Left colon (tissue), 2 donors: ENCODE data around the gene TRIM28. TPM values are rescaled to one million over a fixed set of nuclear protein-coding genes. Genes with fewer than 3 reads are reported as not detected.

Experiments
- ATAC-seq: fragments of 200-7000 bp; cut with Tn5 transposase; one replicate; pipeline ENCODE4 v1.9.1; 2020; ENCODE audit warnings: mild to moderate bottlenecking, moderate library complexity
- DNase-seq, 2 donors: peaks; one replicate each; pipeline ENCODE4 v3.0.0-alpha.2; 2020
- intact Hi-C, 2 donors: fragments of 100-400 bp; cut with DNase I in 1 of 2; cut with micrococcal nuclease in 1 of 2; formaldehyde crosslinking; loops; one replicate each; pipeline versions ENCODE4 v1.11.2 to v1.14.0; 2022; cut with DNase I, micrococcal nuclease
- microRNA-seq, 2 donors: library from miRNA; unstranded; fragments of <30 nt; microRNA quantifications; one replicate each; pipeline versions ENCODE4 v1.1.0 to v1.2.0, GENCODE V29; 2020
- total RNA-seq, 2 donors: library from RNA; stranded (reverse); fragmentation: NEBNext Ultra II Directional; extraction: Animal tissue kit (Norgen Biotek cat#: 25700); gene quantifications; one replicate each; pipeline ENCODE4 v1.2.1, GENCODE V29; 2021
- donor health status: DM: no; HTN: no; CAD: no.
- donor health status: DM: yes; HTN: yes; CAD: no.

The TRIM28 gene
- total RNA-seq, 2 donors from 2014 or later: 171 to 184 TPM

DNA sequence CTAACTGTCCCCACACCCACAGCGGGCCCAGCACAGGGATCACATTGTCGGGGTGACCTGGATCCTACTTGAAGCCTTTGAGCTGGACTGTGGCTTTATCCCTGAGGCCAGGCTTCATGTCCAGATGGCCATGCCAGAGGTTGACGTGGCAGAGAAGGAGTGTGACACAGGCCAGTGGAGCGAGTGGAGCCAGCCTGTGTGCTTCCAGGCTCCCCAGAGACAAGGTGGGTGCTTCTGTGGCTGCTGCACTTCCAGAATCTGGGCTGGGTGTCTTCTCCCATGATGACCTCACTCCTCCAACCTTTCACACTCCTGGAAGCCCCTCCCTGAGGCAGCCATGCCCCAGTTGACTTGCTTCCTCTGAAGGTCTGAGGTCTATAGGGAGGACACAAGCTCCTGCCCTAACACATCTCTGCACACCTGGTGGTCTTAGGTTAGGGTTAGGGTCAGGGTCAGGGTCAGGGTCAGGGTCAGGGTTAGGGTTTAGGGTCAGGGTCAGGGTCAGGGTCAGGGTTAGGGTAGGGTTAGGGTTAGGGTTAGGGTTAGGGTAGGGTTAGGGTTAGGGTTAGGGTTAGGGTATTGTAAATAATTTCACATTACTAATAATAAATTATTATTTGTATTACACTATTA is 42.4 kb downstream of the TRIM28 start:
- no peak for DNase-seq
- intact Hi-C loops: no loop called here
- no peak for ATAC-seq

Small RNAs within 50 kb of the gene (microRNA-seq; reads per million reads assigned to microRNA genes)
- 1.4 to 1.6 reads per million in 2 donors for gene MIR6807

Other genes starting within 250 kb of the TRIM28 start
- 10 to 100 TPM; 24.3 to 26.9 TPM for gene ERVK3-1, start 238.7 kb upstream of the TRIM28 start, total RNA-seq
- 1 to 10 TPM; 2.6 to 2.8 TPM for gene ZSCAN22, start 217.1 kb upstream of the TRIM28 start, total RNA-seq
- gene A1BG, start 190.6 kb upstream of the TRIM28 start, total RNA-seq: 1 to 10 TPM; 2.1 to 2.5 TPM
- gene ZNF497, start 181.3 kb upstream of the TRIM28 start, total RNA-seq: 1 to 10 TPM in 1 of 2 donors, under 1 TPM in 1; 0.73 to 1.6 TPM
- 1 to 10 TPM; 2.4 to 2.5 TPM for gene ZNF837, start 163.0 kb upstream of the TRIM28 start, total RNA-seq
- 100 to 1,000 TPM; 600 to 683 TPM for gene RPS5, start 156.8 kb upstream of the TRIM28 start, total RNA-seq
- not detected for gene RNF225, start 148.4 kb upstream of the TRIM28 start, total RNA-seq
- 1 to 10 TPM; 7.8 to 7.9 TPM for gene ZNF584, start 135.4 kb upstream of the TRIM28 start, total RNA-seq
- gene ZNF132, start 103.9 kb upstream of the TRIM28 start, total RNA-seq: 1 to 10 TPM; 3.0 to 4.6 TPM
- 1 to 10 TPM; 4.7 to 5.1 TPM for gene ZNF324B, start 92.4 kb upstream of the TRIM28 start, total RNA-seq
- gene ZNF324, start 77.0 kb upstream of the TRIM28 start, total RNA-seq: 10 to 100 TPM; 11.6 to 14.0 TPM
- 10 to 100 TPM in 1 of 2 donors, 1 to 10 TPM in 1; 10.0 to 11.2 TPM for gene ZNF446, start 67.7 kb upstream of the TRIM28 start, total RNA-seq
- 1 to 10 TPM; 2.8 to 4.6 TPM for gene SLC27A5, start 32.1 kb upstream of the TRIM28 start, total RNA-seq
- gene ZBTB45, start 24.3 kb upstream of the TRIM28 start, total RNA-seq: 10 to 100 TPM; 13.7 to 14.3 TPM
- gene CHMP2A, start 11.0 kb downstream of the TRIM28 start, total RNA-seq: 100 to 1,000 TPM; 204 to 215 TPM
- gene UBE2M, start 14.5 kb downstream of the TRIM28 start, total RNA-seq: 10 to 100 TPM; 55.8 to 70.4 TPM
- gene MZF1, start 29.3 kb downstream of the TRIM28 start, total RNA-seq: 10 to 100 TPM; 22.8 to 28.9 TPM